Measurements from ENCODE around the gene PCDHGA5.
"Not testable (repeated sequence)": the region's sequence is repeated elsewhere in the genome, so short reads cannot be mapped to it uniquely, and the experiment has no call there.

The PCDHGA5 gene

GRCh38 chr5:141343242-141343952 is 20.6 kb upstream of the PCDHGA5 start, which contains the start of gene PCDHGA3:
Gene PCDHGA3, plus strand, starts transcription at chr5:141343829. Its CDS starts 205 bp downstream, at chr5:141344034.
- peak; percentile 49 for TF ChIP-seq CTCF (IDR thresholded peaks at IDR 0.05; ENCODE audit: low read depth, low read length)
- peak within 1 kb of the TSS; percentile 39 for H3K4me3 ChIP-seq (ENCODE audit: low read depth, low read length)
- DNase-seq (ENCODE audit: low read depth, low spot score), result peak; percentile 62
- in situ Hi-C loops (cut with HindIII; ENCODE audit: low sequenced_read_pairs), result no loop called here

- in situ Hi-C loops (cut with HindIII; ENCODE audit: low sequenced_read_pairs), result no loop called here
- H3K4me3 ChIP-seq (ENCODE audit: low read depth, low read length), result peak overlapping the region; percentile 39
- no peak for TF ChIP-seq CTCF (IDR thresholded peaks at IDR 0.05; ENCODE audit: low read depth, low read length)
- no peak for DNase-seq (ENCODE audit: low read depth, low spot score)
Measured at GRCh38 chr5:141343953-141344463, 20.0 kb upstream of the PCDHGA5 start.

GRCh38 chr5:141345327-141345726 is 18.6 kb upstream of the PCDHGA5 start:
- no peak for DNase-seq (ENCODE audit: low read depth, low spot score)
- TF ChIP-seq CTCF (IDR thresholded peaks at IDR 0.05; ENCODE audit: low read depth, low read length), result no peak
- in situ Hi-C loops (cut with HindIII; ENCODE audit: low sequenced_read_pairs), result no loop called here

GRCh38 chr5:141346017-141346416 is 17.9 kb upstream of the PCDHGA5 start:
- H3K4me3 ChIP-seq (ENCODE audit: low read depth, low read length); DNase-seq (ENCODE audit: low read depth, low spot score); in situ Hi-C loops (cut with HindIII; ENCODE audit: low sequenced_read_pairs): not testable (repeated sequence)

More at GRCh38 chr5:141345327-141345726, 18.6 kb upstream of the PCDHGA5 start:
- no peak overlapping the region for H3K4me3 ChIP-seq (ENCODE audit: low read depth, low read length)

GRCh38 chr5:141349917-141350619 is 13.9 kb upstream of the PCDHGA5 start, which contains the start of gene PCDHGB1:
Gene PCDHGB1, plus strand, starts transcription at chr5:141350099. Its CDS starts 162 bp downstream, at chr5:141350261.
- H3K4me3 ChIP-seq (ENCODE audit: low read depth, low read length), result peak within 1 kb of the TSS; percentile 32
- TF ChIP-seq CTCF (IDR thresholded peaks at IDR 0.05; ENCODE audit: low read depth, low read length), result peak; percentile 57
- peak; percentile 53 for DNase-seq (ENCODE audit: low read depth, low spot score)
- in situ Hi-C loops (cut with HindIII; ENCODE audit: low sequenced_read_pairs), result no loop called here

GRCh38 chr5:141351591-141351990 is 12.4 kb upstream of the PCDHGA5 start:
- no peak for DNase-seq (ENCODE audit: low read depth, low spot score)
- in situ Hi-C loops (cut with HindIII; ENCODE audit: low sequenced_read_pairs), result no loop called here
- H3K4me3 ChIP-seq (ENCODE audit: low read depth, low read length), result no peak overlapping the region
- TF ChIP-seq CTCF (IDR thresholded peaks at IDR 0.05; ENCODE audit: low read depth, low read length), result no peak
